ENCODE data around the gene INSRR.

Gene INSRR

DNA sequence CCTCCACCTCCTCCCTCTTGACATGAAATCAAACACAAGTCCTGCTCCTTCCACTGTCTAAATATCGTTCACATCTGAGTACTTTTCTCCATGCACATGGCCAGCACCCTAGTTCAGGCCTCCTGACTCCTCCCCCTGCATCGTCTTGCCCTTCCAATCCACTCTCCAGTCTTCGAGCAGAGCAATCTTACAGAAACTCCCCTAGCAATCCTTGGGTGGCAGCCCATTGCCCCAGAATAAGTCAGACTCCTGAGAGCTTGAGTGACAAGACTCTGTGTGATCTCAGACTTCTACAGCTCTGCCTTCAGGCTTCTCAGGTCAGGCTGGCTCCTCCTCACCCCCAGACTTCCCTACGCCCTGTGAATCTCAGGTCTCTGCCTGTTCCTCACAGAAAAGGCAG is 47.7 kb downstream of the INSRR start:
- DNase-seq (ENCODE audit: low spot score in 2 of 2) (no peak), ATAC-seq (ENCODE audit: low read depth) (no peak)
- Mint-ChIP-seq H3K27ac (no peak overlapping the region), H3K4me3 (no peak overlapping the region), H3K4me1 (peaks cover 11% of the 10 kb centered on the region), H3K36me3 (peaks cover 2% of the 10 kb centered on the region), H3K9me3 (no peaks in the 10 kb centered on the region), H3K27me3 (peaks cover 3% of the 10 kb centered on the region)

DNA sequence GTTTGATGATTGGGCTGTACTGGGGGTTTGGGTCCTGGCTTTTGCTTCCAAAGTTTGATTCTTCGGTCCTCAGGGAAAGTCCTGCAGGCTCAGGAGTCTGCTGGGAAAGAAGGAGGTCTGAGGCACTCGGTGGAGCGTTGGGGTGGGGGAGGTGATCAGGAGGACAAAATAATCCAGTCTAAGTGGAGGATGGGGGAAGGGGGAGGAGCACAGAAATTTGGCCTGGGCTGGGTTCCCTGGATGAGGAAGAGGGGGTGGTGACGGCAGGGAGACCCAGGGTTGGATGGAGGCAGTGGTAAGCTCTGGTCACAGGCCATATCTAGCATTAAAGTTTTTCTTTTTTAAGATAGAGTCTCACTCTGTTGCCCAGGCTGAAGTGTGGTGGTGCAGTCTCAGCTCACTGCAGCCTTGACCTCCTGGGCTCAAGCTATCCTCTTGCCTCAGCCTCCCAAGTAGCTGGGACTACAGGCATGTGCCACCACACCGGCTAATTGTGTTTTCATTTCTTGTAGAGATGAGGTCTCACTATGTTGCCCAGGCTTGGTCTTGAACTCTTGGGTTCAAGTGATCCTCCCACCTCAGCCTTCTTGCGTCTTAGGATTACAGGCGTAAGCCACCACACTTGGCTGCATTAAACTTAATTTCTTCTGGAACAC is 49.1 kb downstream of the INSRR start:
- Mint-ChIP-seq H3K4me3 (no peak overlapping the region), H3K27ac (no peak overlapping the region), H3K4me1 (peaks cover 6% of the 10 kb centered on the region), H3K36me3 (peaks cover 2% of the 10 kb centered on the region), H3K27me3 (peaks cover 3% of the 10 kb centered on the region), H3K9me3 (no peaks in the 10 kb centered on the region)
- ATAC-seq (ENCODE audit: low read depth): no peak
- DNase-seq (ENCODE audit: low spot score in 2 of 2): no peak

GRCh38 chr1:156809281-156809680 is 49.6 kb downstream of the INSRR start:
- DNase-seq (ENCODE audit: low spot score in 2 of 2) (no peak), ATAC-seq (ENCODE audit: low read depth) (no peak)
- peaks cover 6% of the 10 kb centered on the region for H3K4me1 Mint-ChIP-seq
- peaks cover 3% of the 10 kb centered on the region for H3K27me3 Mint-ChIP-seq
- no peak overlapping the region for H3K27ac Mint-ChIP-seq
- no peaks in the 10 kb centered on the region for H3K9me3 Mint-ChIP-seq
- no peak overlapping the region for H3K4me3 Mint-ChIP-seq
- H3K36me3 Mint-ChIP-seq: peaks cover 2% of the 10 kb centered on the region

- ATAC-seq (ENCODE audit: low read depth): no peak
- Mint-ChIP-seq H3K4me3 (no peak overlapping the region), H3K27me3 (peaks cover 3% of the 10 kb centered on the region), H3K27ac (no peak overlapping the region), H3K4me1 (peaks cover 6% of the 10 kb centered on the region), H3K36me3 (peaks cover 2% of the 10 kb centered on the region), H3K9me3 (no peaks in the 10 kb centered on the region)
- no peak for DNase-seq (ENCODE audit: low spot score in 2 of 2)
Measured at GRCh38 chr1:156808186-156809030, 50.5 kb downstream of the INSRR start.

DNA sequence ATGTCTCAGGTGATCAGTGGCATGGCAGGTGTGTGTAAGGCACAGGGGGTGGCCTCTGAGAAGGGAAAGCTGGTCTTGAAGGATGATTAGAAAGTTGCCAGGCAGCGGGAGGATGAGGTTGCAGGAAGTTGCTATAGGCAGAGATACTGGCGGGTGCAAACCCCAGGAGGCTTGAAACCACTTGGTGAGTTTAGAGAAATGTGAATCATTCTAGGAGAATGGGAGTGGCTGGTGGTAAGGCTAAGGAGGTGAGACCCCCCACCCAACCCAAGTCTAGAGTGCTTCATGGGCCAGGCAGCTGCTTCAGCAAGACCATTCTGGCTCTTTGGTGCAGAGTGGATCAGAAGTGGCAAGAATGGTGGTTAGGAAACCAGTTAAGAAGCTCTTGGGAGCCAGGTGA is 51.3 kb downstream of the INSRR start:
- no peak overlapping the region for H3K27ac Mint-ChIP-seq
- H3K27me3 Mint-ChIP-seq: peaks cover 3% of the 10 kb centered on the region
- no peak overlapping the region for H3K4me3 Mint-ChIP-seq
- peaks cover 2% of the 10 kb centered on the region for H3K36me3 Mint-ChIP-seq
- H3K4me1 Mint-ChIP-seq: peaks cover 3% of the 10 kb centered on the region
- no peak for DNase-seq (ENCODE audit: low spot score in 2 of 2)
- no peaks in the 10 kb centered on the region for H3K9me3 Mint-ChIP-seq
- ATAC-seq (ENCODE audit: low read depth): no peak

- DNase-seq (ENCODE audit: low spot score in 2 of 2) (no peak), ATAC-seq (ENCODE audit: low read depth) (no peak)
- Mint-ChIP-seq H3K9me3 (no peaks in the 10 kb centered on the region), H3K36me3 (peaks cover 2% of the 10 kb centered on the region), H3K4me3 (no peak overlapping the region), H3K4me1 (peaks cover 3% of the 10 kb centered on the region), H3K27me3 (no peaks in the 10 kb centered on the region), H3K27ac (no peak overlapping the region)
Measured at GRCh38 chr1:156806512-156807440, 52.1 kb downstream of the INSRR start.

DNA sequence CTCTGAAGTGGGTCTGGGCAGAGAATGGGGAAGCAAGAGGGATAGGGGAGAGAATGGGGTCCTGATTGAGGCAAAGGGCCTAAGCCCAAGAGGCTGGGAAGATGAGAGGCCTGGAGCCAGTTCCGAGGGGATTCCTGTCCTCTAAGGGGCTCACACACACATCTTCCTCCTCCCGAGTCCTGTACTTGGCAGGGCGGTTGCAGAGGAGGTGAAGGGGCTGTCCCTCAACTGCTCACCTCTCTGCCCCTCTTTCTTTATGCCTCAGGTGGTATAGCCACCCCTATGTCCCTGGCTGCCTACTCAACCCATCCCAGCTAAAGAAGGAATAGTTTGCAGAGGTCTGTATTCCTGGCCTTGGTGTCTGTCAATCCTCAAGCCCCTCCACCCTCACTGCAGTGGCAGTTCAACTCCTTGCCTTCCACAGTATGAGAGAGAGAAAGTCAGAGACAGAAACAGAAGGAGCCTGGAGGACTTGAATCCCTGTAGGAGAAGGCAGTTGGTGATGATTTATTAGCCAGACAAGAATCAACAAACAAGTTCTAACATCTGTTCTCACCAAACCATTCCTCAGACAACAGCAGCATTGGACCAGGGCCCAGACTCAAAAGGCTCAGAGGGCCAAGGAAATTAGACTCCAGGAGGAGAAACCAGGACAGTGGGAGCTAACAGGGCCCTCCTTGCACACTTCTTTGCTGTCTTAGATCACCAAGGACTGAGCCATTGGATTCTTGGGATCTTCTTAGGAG is 53.0 kb downstream of the INSRR start:
- H3K27me3 Mint-ChIP-seq: no peaks in the 10 kb centered on the region
- H3K9me3 Mint-ChIP-seq: no peaks in the 10 kb centered on the region
- no peak for DNase-seq (ENCODE audit: low spot score in 2 of 2)
- H3K36me3 Mint-ChIP-seq: peaks cover 6% of the 10 kb centered on the region
- peaks cover 3% of the 10 kb centered on the region for H3K4me1 Mint-ChIP-seq
- H3K4me3 Mint-ChIP-seq: no peak overlapping the region
- H3K27ac Mint-ChIP-seq: no peak overlapping the region
- no peak for ATAC-seq (ENCODE audit: low read depth)

DNA sequence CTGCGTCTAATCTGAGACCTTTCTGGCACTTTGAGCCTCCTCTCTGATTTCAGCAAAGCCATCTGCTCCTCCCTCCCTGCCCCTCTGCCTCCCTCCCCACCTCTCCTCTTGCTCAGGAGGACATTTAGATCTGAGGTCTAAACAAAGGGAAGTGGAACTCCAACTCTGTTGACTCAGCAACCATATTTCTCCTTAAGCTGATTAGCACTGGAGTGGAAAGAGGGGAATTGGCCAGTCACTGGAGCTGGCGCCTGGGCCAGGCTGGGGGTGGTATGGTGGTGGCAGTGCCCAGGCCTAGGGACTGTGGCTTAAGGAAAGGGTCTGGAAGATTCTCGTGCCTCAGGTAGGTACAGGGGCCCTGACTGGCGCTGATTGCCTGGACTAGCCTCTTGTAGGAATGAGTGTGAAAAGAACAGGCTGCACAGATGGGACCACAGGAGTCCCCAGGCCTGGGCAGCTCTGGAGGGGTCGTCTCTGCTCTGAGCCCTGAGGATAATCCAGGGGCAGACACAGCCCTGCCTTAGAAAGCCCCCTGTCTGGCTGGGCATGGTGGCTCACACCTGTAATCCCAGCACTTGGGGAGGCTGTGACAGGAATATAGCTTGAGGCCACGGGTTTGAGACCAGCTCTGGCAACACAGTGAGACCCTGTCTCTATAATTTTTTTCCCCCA is 54.2 kb downstream of the INSRR start:
- no peaks in the 10 kb centered on the region for H3K27me3 Mint-ChIP-seq
- ATAC-seq (ENCODE audit: low read depth) (no peak), DNase-seq (ENCODE audit: low spot score in 2 of 2) (no peak)
- no peak overlapping the region for H3K4me3 Mint-ChIP-seq
- H3K9me3 Mint-ChIP-seq: no peaks in the 10 kb centered on the region
- H3K36me3 Mint-ChIP-seq: peaks cover 9% of the 10 kb centered on the region
- peaks cover 3% of the 10 kb centered on the region for H3K4me1 Mint-ChIP-seq
- H3K27ac Mint-ChIP-seq: no peak overlapping the region

- DNase-seq (ENCODE audit: low spot score in 2 of 2) (no peak), ATAC-seq (ENCODE audit: low read depth) (no peak)
- Mint-ChIP-seq H3K27ac (no peak overlapping the region), H3K9me3 (no peaks in the 10 kb centered on the region), H3K27me3 (no peaks in the 10 kb centered on the region), H3K4me3 (no peak overlapping the region), H3K36me3 (peaks cover 10% of the 10 kb centered on the region), H3K4me1 (peaks cover 3% of the 10 kb centered on the region)
Measured at GRCh38 chr1:156804026-156804425, 54.9 kb downstream of the INSRR start.

- Mint-ChIP-seq H3K9me3 (no peaks in the 10 kb centered on the region), H3K36me3 (peaks cover 10% of the 10 kb centered on the region)
- no peak for ATAC-seq (ENCODE audit: low read depth)
Measured at GRCh38 chr1:156803086-156803851, 55.6 kb downstream of the INSRR start.

GRCh38 chr1:156802421-156802935 is 56.4 kb downstream of the INSRR start:
- ATAC-seq (ENCODE audit: low read depth) (no peak), DNase-seq (ENCODE audit: low spot score in 2 of 2) (no peak)
- H3K27ac Mint-ChIP-seq: no peak overlapping the region
- H3K4me3 Mint-ChIP-seq: no peak overlapping the region
- H3K9me3 Mint-ChIP-seq: no peaks in the 10 kb centered on the region
- peaks cover 10% of the 10 kb centered on the region for H3K36me3 Mint-ChIP-seq
- H3K4me1 Mint-ChIP-seq: peaks cover 1% of the 10 kb centered on the region
- H3K27me3 Mint-ChIP-seq: no peaks in the 10 kb centered on the region

More at GRCh38 chr1:156803086-156803851, 55.6 kb downstream of the INSRR start:
- Mint-ChIP-seq H3K27me3 (no peaks in the 10 kb centered on the region), H3K4me3 (no peak overlapping the region), H3K4me1 (peaks cover 3% of the 10 kb centered on the region), H3K27ac (no peak overlapping the region)
- no peak for DNase-seq (ENCODE audit: low spot score in 2 of 2)

- ATAC-seq (ENCODE audit: low read depth) (no peak), DNase-seq (ENCODE audit: low spot score in 2 of 2) (no peak)
- peaks cover 14% of the 10 kb centered on the region for H3K36me3 Mint-ChIP-seq
- no peak overlapping the region for H3K4me3 Mint-ChIP-seq
- peaks cover under 1% of the 10 kb centered on the region for H3K4me1 Mint-ChIP-seq
- peak overlapping the region; percentile 72 for H3K27ac Mint-ChIP-seq
- H3K9me3 Mint-ChIP-seq: no peaks in the 10 kb centered on the region
- H3K27me3 Mint-ChIP-seq: no peaks in the 10 kb centered on the region
Measured at GRCh38 chr1:156801409-156802121, 57.4 kb downstream of the INSRR start.
